Uterus (tissue), 4 donors: Measurements from ENCODE around the gene DGUOK. TPM values are rescaled to one million over a fixed set of nuclear protein-coding genes. Genes with fewer than 3 reads are reported as not detected.

ENCODE experiments used
- DNase-seq, 2 donors: peaks; one replicate each; pipeline ENCODE4 v3.0.0-alpha.2; 2019 to 2020
- H3K27ac ChIP-seq, 2 donors: fragments of 200-600 bp; sonication (generic); 1 replicate in 1 of 2; 2 replicates in 1 of 2; pipeline ENCODE4 v1.5.1; 2016 to 2018
- H3K27me3 ChIP-seq, 2 donors: fragments of 200-600 bp; sonication (generic); one replicate each; pipeline ENCODE4 v1.5.1; 2018 to 2019; ENCODE audit warnings: control low read depth in 1 of 2
- H3K36me3 ChIP-seq, 2 donors: fragments of 200-600 bp; sonication (generic); one replicate each; pipeline ENCODE4 v1.5.1; 2019; ENCODE audit warnings: control low read depth in 1 of 2
- H3K4me1 ChIP-seq, 2 donors: fragments of 200-600 bp; sonication (generic); one replicate each; pipeline ENCODE4 v1.5.1; 2018 to 2019; ENCODE audit warnings: control low read depth in 1 of 2
- H3K4me3 ChIP-seq, 2 donors: fragments of 200-600 bp; sonication (generic); 1 replicate in 1 of 2; 2 replicates in 1 of 2; pipeline ENCODE4 v1.5.1; 2018 to 2019; ENCODE audit warnings: mild to moderate bottlenecking in 1 of 2
- H3K9me3 ChIP-seq, 2 donors: fragments of 200-600 bp; sonication (generic); one replicate each; pipeline ENCODE4 v1.5.1; 2019; ENCODE audit warnings: control low read depth in 1 of 2
- CTCF ChIP-seq, 4 experiments: fragments of 200-600 bp in 2 of 4; fragments of 450-650 bp in 2 of 4; sonication (generic) in 2 of 4; IDR thresholded peaks; one replicate each; pipeline ENCODE4 v1.5.1; 2016 to 2019; ENCODE audit warnings: antibody characterized with exemption in 4 of 4, mild to moderate bottlenecking in 2 of 4, moderate library complexity in 1 of 4
- POLR2A ChIP-seq, 2 donors: fragments of 450-650 bp; IDR thresholded peaks; one replicate each; pipeline ENCODE4 v1.6.1; 2016; ENCODE audit warnings: antibody characterized with exemption in 2 of 2, mild to moderate bottlenecking in 1 of 2, moderate library complexity in 1 of 2
- intact Hi-C: fragments of 100-400 bp; cut with DNase I; formaldehyde crosslinking; loops from one replicate; pipeline ENCODE4 v1.15.1; 2023; ENCODE audit warnings: low total_unique reads
- total RNA-seq, 4 donors: library from RNA; depleted of rRNA in 3 of 4; stranded (reverse); fragments of >200 nt in 3 of 4; gene quantifications; one replicate each; pipeline versions ENCODE4 v1.1.0 to v1.2.4, GENCODE V29; 2014 to 2023
- donor health status: DM: yes; HTN: yes; CAD: no.

DGUOK gene
- total RNA-seq, 4 donors from 2014 or later: 43.6 to 128 (median 58.6) TPM

GRCh38 chr2:73980566-73980965 is 53.9 kb downstream of the DGUOK start:
- Histone ChIP-seq H3K27ac (no peak overlapping the region), H3K36me3 (no peaks in the 10 kb centered on the region), H3K4me3 (no peak overlapping the region), H3K4me1 (peaks cover 0 to 7% of the 10 kb centered on the region in 2 donors), H3K27me3 (no peaks in the 10 kb centered on the region), H3K9me3 (no peaks in the 10 kb centered on the region)
- intact Hi-C loops: no loop called here
- TF ChIP-seq CTCF (IDR thresholded peaks at IDR 0.05) (no peak), POLR2A (IDR thresholded peaks at IDR 0.05) (no peak)
- no peak for DNase-seq

- Histone ChIP-seq H3K36me3 (no peaks in the 10 kb centered on the region), H3K4me1 (peaks cover 0 to 7% of the 10 kb centered on the region in 2 donors), H3K27ac (no peak overlapping the region), H3K4me3 (peak overlapping the region in 1 of 2 donors; percentile 9), H3K27me3 (no peaks in the 10 kb centered on the region), H3K9me3 (no peaks in the 10 kb centered on the region)
- intact Hi-C loops: no loop called here
- TF ChIP-seq CTCF (IDR thresholded peaks at IDR 0.05): no peak
- no peak for TF ChIP-seq POLR2A (IDR thresholded peaks at IDR 0.05)
- no peak for DNase-seq
These were observed 54.7 kb downstream of the DGUOK start for GRCh38 chr2:73981081-73982001.

GRCh38 chr2:73982140-73982617 is 55.5 kb downstream of the DGUOK start:
- Histone ChIP-seq H3K9me3 (no peaks in the 10 kb centered on the region), H3K27ac (no peak overlapping the region), H3K36me3 (no peaks in the 10 kb centered on the region), H3K27me3 (no peaks in the 10 kb centered on the region), H3K4me3 (no peak overlapping the region), H3K4me1 (peaks cover 0 to 7% of the 10 kb centered on the region in 2 donors)
- intact Hi-C loops: no loop called here
- no peak for DNase-seq
- TF ChIP-seq CTCF (IDR thresholded peaks at IDR 0.05): no peak

GRCh38 chr2:73983322-73984202 is 56.9 kb downstream of the DGUOK start:
- H3K9me3 ChIP-seq: no peaks in the 10 kb centered on the region
- H3K4me1 ChIP-seq: peaks cover 0 to 7% of the 10 kb centered on the region in 2 donors
- DNase-seq: peak; percentile 18 to 24
- peak overlapping the region; percentile 3 to 25 for H3K27ac ChIP-seq
- H3K4me3 ChIP-seq: peak overlapping the region; percentile 29 to 38
- no peak for TF ChIP-seq CTCF (IDR thresholded peaks at IDR 0.05)
- TF ChIP-seq POLR2A (IDR thresholded peaks at IDR 0.05): peak in 1 of 2 donors; percentile 5
- H3K27me3 ChIP-seq: no peaks in the 10 kb centered on the region
- intact Hi-C loops: no loop called here
- no peaks in the 10 kb centered on the region for H3K36me3 ChIP-seq
